Measurements from ENCODE around the gene TMEM223. TPM values are rescaled to one million over a fixed set of nuclear protein-coding genes. Genes with fewer than 3 reads are reported as not detected.

TMEM223 gene
- total and polyA plus RNA-seq, 9 of the 15 experiments (the other 6 are each of a cell fraction or from before 2014, with no cell fraction given): 5.9 to 34.5 (median 19.6) TPM

GRCh38 chr11:62787005-62787759 is 4.6 kb downstream of the TMEM223 start, which contains the start of gene TMEM179B (continued):
- TF ChIP-seq PTBP1 (IDR thresholded peaks at IDR 0.05; ENCODE audit: low read depth, low read length): no peak
- TF ChIP-seq ZNF347 (CRISPR knock-in tag; IDR thresholded peaks at IDR 0.05; ENCODE audit: low read depth): no peak
- TF ChIP-seq TAL1 (IDR thresholded peaks at IDR 0.05): no peak
- no peak for TF ChIP-seq ARHGAP35 (IDR thresholded peaks at IDR 0.05; ENCODE audit: partially characterized antibody)
- peak; percentile 35; the same call in 1 of the 2 replicates for TF ChIP-seq SMC3 (conservative IDR thresholded peaks at IDR 0.05; ENCODE audit: insufficient read depth, low read depth, low read length)
- TF ChIP-seq ZNF23 (CRISPR knock-in tag; IDR thresholded peaks at IDR 0.05): no peak
- no peak for TF ChIP-seq ZZZ3 (IDR thresholded peaks at IDR 0.05)
- no peak for TF ChIP-seq NFIX (CRISPR knock-in tag; IDR thresholded peaks at IDR 0.05; ENCODE audit: low read depth)
- TF ChIP-seq YY1 (IDR thresholded peaks at IDR 0.05; ENCODE audit: borderline replicate concordance in 1 of 3, control insufficient read depth in 1 of 3, extremely low read depth in 1 of 3, insufficient read depth in 3 of 3, insufficient read length in 1 of 3, insufficient replicate concordance in 2 of 3, low read depth in 1 of 3, low read length in 2 of 3): peak; percentile 70 to 95 (median 91)
- TF ChIP-seq, protein P1, sequence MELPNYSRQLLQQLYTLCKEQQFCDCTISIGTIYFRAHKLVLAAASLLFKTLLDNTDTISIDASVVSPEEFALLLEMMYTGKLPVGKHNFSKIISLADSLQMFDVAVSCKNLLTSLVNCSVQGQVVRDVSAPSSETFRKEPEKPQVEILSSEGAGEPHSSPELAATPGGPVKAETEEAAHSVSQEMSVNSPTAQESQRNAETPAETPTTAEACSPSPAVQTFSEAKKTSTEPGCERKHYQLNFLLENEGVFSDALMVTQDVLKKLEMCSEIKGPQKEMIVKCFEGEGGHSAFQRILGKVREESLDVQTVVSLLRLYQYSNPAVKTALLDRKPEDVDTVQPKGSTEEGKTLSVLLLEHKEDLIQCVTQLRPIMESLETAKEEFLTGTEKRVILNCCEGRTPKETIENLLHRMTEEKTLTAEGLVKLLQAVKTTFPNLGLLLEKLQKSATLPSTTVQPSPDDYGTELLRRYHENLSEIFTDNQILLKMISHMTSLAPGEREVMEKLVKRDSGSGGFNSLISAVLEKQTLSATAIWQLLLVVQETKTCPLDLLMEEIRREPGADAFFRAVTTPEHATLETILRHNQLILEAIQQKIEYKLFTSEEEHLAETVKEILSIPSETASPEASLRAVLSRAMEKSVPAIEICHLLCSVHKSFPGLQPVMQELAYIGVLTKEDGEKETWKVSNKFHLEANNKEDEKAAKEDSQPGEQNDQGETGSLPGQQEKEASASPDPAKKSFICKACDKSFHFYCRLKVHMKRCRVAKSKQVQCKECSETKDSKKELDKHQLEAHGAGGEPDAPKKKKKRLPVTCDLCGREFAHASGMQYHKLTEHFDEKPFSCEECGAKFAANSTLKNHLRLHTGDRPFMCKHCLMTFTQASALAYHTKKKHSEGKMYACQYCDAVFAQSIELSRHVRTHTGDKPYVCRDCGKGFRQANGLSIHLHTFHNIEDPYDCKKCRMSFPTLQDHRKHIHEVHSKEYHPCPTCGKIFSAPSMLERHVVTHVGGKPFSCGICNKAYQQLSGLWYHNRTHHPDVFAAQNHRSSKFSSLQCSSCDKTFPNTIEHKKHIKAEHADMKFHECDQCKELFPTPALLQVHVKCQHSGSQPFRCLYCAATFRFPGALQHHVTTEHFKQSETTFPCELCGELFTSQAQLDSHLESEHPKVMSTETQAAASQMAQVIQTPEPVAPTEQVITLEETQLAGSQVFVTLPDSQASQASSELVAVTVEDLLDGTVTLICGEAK (IDR thresholded peaks at IDR 0.05): peak; percentile 95
- TF ChIP-seq, protein P1 (CRISPR knock-in tag; IDR thresholded peaks at IDR 0.05): no peak
- no peak for TF ChIP-seq ZBTB26 (CRISPR knock-in tag; IDR thresholded peaks at IDR 0.05)
- no peak for TF ChIP-seq ZKSCAN3 (CRISPR knock-in tag; IDR thresholded peaks at IDR 0.05)
- TF ChIP-seq TCF7 (IDR thresholded peaks at IDR 0.05; ENCODE audit: borderline replicate concordance): peak; percentile 52; the same call in 1 of the 2 replicates
- no peak for TF ChIP-seq MECOM (CRISPR knock-in tag; IDR thresholded peaks at IDR 0.05)
- no peak for TF ChIP-seq TCF7L2 (IDR thresholded peaks at IDR 0.05; ENCODE audit: low read depth, low read length)
- no peak for TF ChIP-seq CBX2 (IDR thresholded peaks at IDR 0.05; ENCODE audit: insufficient read depth, low read length, poor library complexity, severe bottlenecking)

All from K562 (cell line).